ENCODE results near the gene TBCD.

Gene TBCD

DNA sequence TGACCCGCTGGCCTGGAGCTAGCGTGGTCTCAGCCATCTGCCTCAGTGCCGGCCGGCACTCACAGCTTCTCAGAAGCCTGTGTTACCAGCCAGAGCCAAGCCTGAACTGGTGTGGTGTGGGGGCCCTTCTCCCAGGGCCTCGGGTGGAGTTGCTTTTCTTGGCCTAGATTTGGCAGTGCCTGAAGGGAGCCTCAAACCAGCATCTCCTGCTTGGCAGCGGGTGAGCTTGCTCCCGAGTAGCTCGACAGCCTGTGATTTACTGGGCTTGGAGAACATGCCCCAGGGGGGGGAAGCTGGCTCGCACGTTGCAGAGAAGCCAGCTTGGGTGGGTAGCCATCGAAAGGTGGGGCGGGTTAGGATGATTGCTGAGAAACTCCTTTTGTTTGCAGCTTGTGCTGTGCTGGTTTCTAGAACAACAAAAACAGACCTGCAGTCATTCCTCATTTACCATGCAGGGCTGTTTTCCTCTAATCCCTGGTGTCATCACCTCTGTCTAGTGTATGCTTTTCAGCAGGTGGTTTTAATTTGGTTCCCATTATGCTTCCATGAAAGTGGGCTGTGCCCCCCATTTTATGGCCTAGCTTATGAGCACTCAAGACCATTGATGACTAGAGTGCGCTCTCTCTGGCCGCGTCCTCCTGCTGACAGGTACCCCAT is 42.2 kb downstream of the TBCD start:
- no peak for DNase-seq

DNA sequence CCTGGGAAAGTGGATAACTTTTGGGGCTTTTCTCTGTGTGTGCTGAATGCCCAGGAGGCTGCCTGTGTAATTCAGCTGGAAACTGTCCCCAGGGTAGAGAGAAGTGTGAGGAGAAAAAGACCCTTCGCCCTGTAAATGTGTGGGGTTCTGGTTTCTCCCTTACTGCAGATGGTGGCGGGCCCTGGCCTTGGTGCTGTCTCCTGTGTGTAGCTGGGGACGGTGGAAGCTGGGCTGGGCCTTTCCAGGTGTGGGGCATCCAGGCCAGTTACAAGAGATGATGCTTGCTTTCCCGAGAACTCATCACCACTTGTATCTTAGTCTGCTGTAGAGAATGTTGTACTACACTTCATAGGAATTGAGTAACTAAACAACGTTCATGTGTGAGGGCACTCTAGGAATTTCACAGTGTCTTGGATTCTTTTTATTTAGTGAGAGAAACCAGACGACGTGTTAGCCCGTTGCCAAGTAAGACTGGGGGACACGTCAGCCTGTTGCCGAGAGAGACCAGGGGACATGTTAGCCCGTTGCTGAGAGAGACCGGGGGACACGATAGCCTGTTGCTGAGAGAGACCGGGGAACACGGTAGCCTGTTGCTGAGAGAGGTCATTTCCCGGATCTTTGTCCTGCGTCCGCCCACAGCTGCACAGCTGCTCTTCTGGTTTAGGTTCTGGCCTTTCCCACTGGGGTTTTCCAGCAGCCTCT is 43.1 kb downstream of the TBCD start:
- DNase-seq: no peak

DNA sequence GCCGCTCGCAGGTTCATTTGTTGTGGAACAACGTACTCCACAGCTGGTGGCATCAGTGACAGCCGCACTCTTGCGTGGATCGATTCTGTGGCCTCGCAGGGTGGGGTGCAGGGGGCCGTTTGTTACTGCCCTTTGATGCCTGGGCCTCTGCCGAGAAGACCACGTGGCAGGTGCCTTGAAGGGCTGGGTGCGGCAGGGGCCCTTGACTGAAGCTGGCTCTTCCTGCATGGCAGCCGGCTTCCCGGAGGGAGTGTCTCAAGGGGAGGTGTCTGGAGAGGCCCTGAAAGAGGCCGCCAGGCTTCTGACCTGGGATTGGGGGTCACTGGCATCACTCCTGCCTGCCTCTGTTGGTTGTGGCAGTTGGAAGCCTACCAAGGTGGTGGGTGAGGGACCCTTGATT is 43.8 kb downstream of the TBCD start:
- DNase-seq: no peak

DNA sequence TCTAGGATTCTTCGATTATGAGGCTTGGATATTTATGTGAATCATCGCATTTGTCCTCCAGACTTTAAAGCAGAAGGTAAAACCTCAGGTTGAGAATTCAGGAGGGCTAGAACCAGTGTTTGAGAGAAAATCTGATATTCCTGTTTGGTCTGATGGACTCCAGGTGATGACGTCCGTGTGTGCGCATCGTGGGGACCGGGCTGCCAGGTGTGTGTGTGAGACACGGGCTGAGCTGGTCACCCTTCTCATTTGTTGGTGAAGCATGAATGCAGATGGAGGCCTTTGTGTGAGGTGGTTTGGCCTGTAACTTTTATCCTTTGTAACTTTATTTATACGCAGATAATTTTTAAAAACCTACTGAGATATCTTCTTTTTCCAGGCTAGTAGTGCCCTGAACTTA is 45.2 kb downstream of the TBCD start:
- DNase-seq: no peak

DNA sequence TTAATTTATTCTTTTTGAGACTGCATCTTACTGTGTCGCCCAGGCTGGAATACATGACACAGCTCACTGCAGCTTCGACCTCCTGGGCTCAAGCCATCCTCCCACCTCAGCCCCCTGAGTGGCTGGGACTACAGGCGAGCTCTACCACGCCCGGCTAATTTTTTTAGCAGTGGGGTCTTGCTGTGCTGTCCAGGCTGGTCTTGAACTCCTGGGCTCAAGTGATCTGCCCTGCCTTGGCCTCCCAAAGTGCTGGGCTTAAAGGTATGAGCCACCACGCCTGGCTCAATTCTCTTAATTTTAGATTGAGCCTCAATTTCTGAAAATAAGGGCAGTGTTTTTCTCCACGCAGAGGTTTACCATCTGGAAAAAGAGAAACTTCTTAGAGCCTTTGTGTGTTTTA is 46.9 kb downstream of the TBCD start:
- DNase-seq: no peak

DNA sequence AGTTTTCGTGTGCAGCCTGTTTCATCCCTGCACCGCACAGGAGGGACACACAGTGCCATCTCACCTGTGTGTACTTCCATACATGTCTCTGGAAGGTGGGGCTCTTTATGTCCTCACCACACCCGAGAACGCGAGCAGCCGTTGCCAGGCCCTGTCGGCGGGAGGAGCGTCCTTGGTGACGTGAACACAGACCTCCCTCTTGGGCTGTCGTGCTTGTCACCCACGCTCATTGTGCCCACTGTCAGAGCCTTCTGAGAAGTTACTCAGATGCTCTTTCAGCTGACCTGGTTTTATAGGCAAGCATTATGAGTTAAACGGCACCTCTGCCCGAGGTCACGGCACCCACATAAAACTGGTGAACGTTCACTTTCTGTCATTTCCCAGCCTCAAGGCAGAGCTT is 47.7 kb downstream of the TBCD start:
- no peak for DNase-seq

DNA sequence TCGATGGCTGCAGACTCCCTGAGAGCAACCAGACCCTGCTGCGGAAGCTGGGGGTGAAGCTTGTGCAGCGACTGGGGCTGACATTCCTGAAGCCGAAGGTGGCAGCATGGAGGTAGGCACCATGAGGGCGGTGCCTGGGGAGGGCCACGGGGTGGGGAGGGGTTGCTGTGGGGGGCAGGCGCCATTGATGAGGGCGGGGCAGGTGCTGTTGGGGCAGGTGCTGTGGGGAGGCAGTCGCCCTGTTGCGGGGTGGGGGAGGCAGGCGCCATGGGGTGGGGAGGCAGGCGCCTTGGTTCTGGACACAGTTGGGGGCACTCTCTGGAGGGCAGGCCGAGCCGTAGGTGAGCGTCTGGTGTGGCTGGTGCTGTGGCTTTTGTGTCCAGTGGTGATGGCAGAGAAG is 49.0 kb downstream of the TBCD start:
- DNase-seq: no peak

DNA sequence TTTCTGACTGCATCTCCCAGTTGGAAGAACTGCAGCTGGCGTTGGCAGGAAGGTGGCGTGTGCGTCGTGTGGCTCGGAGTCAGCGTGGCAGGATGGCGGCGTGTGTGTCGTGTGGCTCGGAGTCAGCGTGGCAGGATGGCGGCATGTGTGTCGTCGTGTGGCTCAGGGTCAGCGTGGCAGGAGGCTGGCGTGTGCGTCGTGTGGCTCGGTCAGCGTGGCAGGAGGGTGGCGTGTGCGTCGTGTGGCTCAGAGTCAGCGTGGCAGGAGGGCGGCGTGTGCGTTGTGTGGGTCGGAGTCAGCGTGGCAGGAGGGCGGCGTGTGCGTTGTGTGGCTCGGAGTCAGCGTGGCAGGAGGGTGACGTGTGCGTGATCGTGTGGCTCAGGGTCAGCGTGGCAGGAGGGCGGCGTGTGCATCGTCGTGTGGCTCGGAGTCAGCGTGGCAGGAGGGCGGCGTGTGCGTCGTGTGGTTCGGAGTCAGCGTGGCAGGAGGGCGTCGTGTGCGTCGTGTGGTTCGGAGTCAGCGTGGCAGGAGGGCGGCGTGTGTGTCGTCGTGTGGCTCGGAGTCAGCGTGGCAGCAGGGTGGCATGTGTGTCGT is 49.6 kb downstream of the TBCD start:
- no peak for DNase-seq

DNA sequence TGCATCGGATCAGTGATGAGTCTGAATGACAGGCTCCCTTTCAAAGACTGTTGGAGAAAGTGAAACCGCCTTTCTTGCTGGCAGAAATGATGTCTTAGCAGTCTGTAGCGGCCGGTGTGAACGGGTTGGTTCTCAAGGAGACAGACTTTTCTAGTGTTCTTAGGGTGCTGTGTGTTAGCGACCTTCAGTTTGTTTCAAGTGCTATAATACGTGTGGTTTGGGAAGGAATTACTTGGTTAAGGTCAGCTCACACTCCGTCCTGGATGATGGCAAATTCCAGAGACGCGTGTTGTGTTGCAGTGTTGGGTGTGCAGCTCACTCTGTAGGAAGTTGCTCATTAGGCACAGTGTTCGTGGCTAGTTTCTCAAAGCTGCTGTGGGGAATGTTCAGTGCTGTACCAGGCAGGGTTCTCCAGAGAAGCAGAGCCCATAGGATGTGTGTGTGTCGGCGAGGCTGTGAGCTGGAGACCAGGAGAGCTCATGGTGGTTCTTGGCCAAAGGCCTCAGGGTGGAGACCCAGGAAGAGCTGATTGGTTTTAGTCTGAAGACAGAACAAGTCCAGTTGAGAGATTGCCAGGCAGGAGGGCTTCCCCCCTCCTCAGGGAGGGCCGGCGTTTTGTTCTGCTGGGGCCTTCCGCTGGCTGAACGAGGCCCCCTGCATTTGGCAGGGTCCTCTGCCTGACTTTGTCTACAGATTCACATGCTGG is 50.4 kb downstream of the TBCD start:
- no peak for DNase-seq

DNA sequence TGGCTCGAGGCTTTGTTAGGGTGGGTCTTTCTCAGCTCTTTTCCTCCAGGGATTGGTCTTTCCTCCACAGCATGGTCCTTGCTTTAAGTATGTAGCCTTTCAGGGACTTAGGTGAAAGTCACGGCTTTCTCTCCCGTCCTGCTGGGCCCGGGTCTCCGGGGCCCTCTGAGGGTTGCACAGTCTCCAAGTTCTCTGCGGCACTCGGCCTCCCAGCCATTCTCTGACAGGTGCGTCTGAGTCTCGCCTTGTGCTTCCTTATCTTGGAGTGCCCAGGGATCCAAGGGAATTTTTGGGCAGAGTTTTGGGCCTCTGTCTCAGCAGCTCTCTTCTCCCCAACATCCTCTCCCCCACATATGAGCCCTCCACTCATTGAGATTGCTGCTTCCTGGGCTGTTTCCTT is 51.3 kb downstream of the TBCD start:
- DNase-seq: no peak

DNA sequence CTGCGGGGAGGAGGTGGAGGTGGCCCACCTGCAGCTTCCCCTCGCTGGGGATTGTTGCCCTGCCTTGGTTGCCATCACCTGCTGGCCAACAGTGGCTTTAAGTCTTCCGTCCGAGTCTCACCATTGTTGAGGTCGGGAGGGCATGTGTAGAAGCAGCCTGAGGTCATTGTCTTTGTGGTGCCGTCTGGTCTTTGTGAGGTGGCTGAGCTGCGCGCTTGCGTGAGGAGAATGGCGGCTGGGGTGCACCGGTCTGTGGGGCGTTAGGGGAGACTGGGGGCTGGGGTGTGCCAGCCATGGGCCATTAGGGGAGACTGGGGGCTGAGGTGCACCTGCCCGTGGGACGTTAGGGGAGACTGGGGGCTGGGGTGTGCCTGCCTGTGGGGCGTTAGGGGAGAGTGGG is 51.7 kb downstream of the TBCD start:
- DNase-seq: no peak

DNA sequence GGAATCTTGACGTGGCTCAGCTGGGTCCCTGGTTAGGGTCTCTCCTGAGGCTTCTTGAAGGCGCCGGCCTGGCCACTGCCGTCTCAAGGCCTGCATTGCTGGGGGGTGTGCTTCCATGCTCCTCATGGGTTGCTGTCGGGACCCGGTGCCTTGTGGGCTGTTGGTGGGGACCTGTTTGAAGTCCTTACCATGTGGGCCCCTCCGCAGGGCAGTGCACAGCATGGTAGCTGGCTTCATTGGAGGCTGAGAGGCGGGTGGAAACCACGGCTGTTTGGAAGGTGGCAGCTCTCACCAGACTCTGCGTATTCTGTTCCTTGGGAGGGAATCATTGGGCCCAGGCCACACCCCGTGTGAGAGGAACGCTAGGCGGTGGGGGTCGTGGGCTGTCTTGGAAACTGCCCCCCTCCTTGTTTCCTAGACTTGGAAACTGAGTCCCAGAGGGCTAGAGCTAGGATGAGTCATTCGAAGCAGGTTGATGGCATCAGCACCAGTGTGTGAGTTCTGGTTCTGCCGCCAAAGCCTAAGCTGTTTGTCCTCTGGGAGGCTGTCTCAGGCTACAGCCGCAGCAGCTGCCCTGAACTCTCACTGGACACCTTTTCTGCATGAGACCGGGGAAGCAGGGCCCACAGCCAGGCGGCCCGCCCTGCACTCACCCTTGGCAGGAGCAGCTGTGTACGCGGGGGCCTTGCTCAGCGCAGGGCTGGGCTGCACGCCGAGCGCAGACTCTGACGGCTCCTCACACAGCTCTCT is 52.8 kb downstream of the TBCD start:
- no peak for DNase-seq

DNA sequence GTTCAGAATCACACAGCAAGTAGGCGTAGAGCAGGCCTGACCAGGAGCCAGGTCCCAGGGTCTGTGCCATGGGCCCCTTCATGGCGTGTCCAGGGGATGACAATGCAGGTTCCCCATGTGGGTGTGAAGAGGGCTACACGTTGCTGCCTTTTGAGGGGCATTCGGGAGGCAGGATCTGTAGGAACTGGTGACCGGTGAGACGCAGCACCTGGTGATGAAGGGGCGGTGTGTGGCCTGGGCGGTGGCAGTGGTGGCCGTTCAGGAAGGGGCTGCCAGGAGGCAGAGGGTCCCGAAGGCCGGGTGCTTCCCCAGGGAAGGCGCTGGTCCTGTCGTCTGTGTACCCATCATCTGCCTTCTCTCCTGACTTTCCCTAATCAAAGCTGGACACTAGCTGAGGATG is 53.4 kb downstream of the TBCD start:
- no peak for DNase-seq

DNA sequence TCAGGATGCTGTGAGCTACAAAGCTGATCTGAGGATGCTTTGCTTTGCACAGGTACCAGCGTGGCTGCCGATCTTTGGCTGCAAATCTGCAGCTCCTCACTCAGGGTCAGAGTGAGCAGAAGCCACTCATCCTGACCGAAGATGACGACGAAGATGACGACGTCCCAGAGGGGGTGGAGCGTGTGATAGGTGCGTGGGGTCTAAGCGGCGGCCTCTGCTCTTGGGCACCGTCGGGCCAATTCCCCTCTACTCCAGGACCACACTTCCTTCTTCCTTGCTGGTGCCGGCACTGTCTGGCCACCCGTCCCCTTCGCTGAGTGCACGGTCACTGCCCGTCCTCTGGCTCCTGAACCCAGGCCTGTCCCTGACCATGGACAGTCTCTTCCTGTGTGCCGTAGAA is 54.0 kb downstream of the TBCD start:
- DNase-seq: no peak

DNA sequence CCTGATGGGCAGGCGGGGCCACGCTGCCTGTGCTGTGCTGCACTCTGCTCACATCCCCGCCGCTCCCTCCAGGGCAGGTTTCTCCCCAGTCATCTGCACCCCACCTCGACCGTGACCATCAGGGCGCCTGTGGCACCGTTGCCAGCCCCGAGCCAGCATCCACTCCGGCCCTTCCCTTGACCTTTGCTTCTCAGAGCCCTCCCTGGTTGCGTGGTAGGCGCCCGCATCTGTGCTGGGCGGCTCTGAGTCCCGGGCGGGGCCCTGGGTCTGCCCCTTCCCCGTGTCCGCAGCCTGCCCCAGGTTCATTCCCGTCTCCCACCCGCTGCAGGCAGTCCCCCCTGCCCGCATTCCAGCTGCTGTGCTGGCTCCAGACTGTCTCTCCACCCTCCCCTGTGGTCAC is 54.8 kb downstream of the TBCD start:
- DNase-seq: no peak

DNA sequence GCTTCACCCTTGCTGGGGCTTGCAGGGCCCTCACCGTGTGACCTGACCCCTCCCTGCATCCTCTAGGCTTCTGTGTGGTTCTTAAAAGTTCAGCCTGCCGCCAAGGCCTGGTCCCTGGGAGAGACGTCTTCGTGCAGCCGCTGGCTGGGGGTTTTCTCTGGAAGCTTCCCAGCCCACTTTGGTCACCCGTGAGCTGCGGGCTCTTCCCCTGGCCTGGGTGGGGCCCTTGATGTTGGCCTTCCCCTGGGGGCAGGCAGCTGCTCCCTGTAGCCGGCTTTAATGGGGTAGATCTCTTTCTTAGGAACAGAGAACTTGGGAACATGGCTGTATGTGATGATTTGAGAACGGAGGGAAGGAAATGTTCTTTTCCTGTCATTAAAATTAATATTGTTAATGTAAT is 55.2 kb downstream of the TBCD start:
- no peak for DNase-seq

DNA sequence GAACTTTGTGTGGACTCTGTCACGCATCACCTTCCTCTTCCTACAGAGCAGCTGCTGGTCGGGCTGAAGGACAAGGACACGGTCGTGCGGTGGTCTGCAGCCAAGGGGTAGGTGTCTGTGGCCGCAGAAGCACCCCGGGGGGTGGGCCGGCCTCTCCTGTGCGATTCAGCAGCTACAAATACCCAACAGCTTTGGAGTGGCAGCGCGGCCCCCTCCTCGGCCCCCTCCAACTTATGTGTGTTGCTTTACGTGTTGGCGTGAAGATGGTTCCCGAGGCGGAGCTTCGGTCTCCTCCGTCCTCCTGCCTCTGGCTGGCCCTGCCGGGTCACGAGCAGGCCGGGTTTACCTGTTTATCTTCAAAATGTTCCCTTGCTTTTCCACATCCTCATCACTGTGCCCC is 55.7 kb downstream of the TBCD start:
- no peak for DNase-seq

DNA sequence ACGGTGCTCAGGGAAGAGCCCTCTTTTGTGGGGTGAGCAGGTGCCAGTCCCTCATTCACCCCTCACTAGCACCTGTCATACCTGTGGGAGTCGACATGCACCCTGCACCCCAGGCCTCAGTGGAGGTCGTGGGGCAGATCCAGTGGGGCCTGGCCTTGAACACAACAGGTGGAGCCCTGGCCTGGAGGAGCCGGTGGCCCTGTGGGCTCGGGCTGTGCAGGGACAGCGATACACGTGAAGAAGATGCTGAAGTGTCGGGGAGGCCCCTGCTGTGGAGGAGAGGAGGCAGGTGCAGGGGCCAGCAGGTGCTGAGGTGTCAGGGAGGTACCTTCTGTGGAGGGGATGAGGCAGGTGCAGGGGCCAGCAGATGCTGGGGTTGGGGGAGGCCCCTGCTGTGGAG is 56.1 kb downstream of the TBCD start:
- no peak for DNase-seq

DNA sequence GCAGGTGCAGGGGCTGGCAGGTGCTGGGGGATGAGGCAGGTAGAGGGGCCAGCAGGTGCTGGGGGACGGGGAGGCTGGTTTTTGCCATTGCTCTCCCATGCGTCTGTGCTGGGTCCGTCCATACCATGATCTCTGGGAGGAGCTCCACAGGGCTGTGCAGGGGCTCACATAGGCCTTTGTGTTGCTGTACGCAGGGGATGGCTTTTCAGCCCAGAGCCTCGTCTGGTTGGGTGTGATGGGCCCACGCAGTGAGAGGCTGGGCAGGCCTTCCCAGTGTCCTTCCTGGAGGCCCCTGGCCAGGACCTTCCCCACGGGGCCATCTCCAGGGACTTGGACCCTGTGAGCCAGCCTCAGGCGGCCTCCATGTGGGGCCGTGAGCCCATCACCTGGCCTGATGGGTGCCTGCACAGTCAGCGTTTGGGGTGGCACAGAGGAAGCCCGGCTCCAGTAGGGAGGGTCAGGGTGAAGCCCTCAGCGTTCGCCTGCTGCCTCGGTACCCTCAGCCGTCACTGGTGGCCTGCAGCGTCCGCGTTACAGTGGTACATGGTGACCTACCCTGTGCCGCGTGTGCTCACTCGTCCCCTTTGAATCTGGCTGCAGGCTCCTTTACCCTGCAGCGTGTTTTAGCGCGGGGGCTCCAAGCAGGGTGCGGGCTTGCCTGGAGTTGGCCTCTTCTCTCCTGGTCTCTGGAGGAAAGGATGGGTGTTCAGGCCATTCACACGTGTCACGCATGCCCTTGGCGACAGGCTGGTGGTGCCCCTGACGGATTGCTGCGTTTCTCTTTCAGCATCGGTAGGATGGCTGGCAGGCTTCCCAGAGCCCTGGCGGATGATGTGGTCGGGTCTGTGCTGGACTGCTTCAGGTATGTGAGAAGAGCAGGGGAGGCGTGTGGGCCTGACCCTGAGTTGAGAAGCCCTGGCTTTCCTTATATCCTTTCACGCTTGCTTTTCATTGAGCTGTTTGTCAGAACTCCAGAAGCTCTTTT is 57.3 kb downstream of the TBCD start:
- no peak for DNase-seq

DNA sequence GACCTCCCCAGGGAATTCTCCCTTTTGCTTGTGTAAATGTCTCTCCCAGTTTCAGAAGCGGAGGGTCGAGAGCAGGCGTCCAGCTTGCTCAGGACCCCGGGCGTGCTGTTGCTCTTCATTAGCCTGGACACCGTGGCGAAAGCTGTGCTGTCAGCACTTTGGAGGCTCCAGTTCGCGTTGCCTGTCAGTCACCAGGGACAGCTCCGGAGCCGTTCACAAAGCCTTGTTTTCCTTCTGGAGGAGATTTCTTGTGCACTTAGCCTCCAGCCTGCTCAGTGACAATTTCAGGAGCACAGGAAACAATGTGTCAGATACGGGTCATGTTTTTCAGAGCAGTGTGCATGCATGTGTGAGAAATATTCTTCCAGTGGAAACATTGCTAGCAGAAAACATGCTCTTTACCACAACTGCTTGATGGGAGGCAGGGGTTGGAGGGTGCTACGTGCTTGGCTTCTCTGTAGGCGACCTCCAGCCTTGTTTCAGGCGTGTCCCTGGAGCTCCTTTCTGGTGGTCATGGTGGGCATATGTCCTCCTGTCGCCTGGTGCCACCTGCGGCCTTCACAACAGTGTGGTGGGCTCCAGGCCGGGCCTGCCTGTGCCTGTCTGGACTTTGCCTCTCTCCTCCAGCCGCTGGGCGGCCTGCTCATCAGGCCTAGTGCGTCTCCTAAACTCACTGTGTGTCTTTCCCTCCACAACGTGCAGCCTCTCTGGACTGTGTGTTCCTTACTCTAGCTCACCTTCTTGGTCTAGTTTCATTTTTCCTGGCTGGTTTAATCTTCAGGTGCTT is 59.0 kb downstream of the TBCD start:
- no peak for DNase-seq

DNA sequence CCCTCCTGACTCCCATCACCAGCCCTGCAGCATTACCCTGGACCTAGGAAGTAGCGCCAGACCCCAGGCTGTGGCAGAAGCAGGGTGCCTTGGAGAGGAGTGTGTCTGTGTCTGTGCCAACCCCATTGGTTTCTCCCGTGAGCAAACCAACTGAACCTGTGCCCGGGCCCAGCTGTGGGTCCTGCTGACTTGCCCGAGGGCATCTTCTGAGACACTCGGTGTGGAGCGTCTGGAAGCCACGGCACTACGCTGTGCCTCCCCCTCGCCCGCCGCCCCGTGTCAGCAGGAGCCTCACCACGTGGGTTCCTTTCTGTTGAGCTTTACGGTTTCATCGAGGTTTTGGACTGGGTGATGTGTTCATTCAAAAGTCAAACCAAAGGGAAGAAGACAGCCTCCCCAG is 60.2 kb downstream of the TBCD start:
- DNase-seq: no peak
